ENCODE results near the gene SELENOW.
"Not testable (repeated sequence)": the region's sequence is repeated elsewhere in the genome, so short reads cannot be mapped to it uniquely, and the experiment has no call there.

Gene SELENOW

DNA sequence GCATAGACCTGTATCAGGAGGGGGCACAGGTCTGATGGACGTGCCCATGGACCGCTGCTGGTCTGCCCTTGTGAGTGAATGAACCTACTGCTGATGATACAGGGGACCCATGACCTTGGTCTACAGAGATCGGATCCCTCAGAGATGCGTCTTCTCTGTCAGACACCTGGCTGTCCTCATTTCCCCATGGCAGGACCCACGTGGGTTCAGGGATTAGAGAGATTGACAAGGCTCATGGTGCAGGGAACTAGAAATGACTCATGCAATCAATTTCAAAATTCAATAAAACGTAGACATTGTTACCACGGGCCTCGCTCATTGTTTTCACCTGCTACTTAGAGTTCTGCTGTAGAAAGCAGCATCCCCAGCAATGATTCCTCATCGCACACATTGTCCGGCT lies 26.8 kb downstream of the SELENOW start:
- DNase-seq = no peak
- no peaks in the 10 kb centered on the region for H3K36me3 ChIP-seq (replicated peaks)
- no peaks in the 10 kb centered on the region for H3K27me3 ChIP-seq (replicated peaks)
- in situ Hi-C loops (cut with HindIII; ENCODE audit: low pct_ligation_motif_present, low sequenced_read_pairs) = no loop called here
- H3K4me3 ChIP-seq (ENCODE audit: low read depth, low read length) = no peak overlapping the region
- TF ChIP-seq, protein P1, sequence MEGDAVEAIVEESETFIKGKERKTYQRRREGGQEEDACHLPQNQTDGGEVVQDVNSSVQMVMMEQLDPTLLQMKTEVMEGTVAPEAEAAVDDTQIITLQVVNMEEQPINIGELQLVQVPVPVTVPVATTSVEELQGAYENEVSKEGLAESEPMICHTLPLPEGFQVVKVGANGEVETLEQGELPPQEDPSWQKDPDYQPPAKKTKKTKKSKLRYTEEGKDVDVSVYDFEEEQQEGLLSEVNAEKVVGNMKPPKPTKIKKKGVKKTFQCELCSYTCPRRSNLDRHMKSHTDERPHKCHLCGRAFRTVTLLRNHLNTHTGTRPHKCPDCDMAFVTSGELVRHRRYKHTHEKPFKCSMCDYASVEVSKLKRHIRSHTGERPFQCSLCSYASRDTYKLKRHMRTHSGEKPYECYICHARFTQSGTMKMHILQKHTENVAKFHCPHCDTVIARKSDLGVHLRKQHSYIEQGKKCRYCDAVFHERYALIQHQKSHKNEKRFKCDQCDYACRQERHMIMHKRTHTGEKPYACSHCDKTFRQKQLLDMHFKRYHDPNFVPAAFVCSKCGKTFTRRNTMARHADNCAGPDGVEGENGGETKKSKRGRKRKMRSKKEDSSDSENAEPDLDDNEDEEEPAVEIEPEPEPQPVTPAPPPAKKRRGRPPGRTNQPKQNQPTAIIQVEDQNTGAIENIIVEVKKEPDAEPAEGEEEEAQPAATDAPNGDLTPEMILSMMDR (IDR thresholded peaks at IDR 0.05; ENCODE audit: low read depth, low read length, missing control alignments) = no peak
- H3K27ac ChIP-seq = no peak overlapping the region

GRCh38 chr19:47806435-47806834 lies 27.9 kb downstream of the SELENOW start:
- no peak overlapping the region for H3K4me3 ChIP-seq (ENCODE audit: low read depth, low read length)
- no peaks in the 10 kb centered on the region for H3K27me3 ChIP-seq (replicated peaks)
- DNase-seq = no peak
- TF ChIP-seq, protein P1 (IDR thresholded peaks at IDR 0.05; ENCODE audit: low read depth, low read length, missing control alignments) = no peak
- H3K27ac ChIP-seq = no peak overlapping the region
- in situ Hi-C loops (cut with HindIII; ENCODE audit: low pct_ligation_motif_present, low sequenced_read_pairs) = no loop called here
- no peaks in the 10 kb centered on the region for H3K36me3 ChIP-seq (replicated peaks)

DNA sequence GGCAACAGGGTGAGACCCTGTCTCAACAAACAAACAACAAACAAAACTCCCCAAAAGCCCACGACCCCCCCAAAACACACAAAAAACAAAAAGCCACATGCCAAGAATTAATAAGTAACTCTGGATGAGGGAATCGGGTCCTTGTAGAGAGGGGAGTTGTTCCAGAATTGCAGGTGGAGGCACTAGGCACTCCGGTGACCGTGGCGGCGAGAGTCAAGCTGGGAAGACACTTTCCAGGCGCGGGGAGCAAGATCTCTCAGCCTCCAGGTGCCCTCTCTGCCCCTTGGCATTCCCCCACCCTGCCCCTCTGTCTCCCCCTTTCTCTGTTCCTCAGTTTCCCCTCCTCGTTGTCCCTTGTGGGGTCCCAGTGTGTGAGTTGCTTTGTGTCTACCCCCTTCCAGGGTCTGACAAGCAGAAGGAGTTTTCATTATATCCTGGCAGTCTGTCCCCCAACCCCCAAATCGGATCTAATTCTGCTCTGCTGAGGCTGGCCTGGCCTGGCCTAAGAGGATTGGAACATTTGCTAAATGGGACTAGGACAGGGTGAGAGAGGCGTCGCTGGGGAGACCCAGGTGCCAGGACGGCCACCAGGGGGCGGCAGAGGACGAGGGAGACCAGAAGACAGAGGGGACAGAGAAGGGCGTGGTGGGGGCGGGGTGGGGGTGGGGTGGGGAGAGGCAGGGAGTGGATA lies 34.9 kb downstream of the SELENOW start:
- no peaks in the 10 kb centered on the region for H3K36me3 ChIP-seq (replicated peaks)
- H3K27me3 ChIP-seq (replicated peaks) = no peaks in the 10 kb centered on the region
- DNase-seq = peak; percentile 23
- in situ Hi-C loops (cut with HindIII; ENCODE audit: low pct_ligation_motif_present, low sequenced_read_pairs) = no loop called here
- H3K4me3 ChIP-seq (ENCODE audit: low read depth, low read length) = no peak overlapping the region
- TF ChIP-seq, protein P1 (IDR thresholded peaks at IDR 0.05; ENCODE audit: low read depth, low read length, missing control alignments) = peak; percentile 79
- H3K27ac ChIP-seq = no peak overlapping the region

DNA sequence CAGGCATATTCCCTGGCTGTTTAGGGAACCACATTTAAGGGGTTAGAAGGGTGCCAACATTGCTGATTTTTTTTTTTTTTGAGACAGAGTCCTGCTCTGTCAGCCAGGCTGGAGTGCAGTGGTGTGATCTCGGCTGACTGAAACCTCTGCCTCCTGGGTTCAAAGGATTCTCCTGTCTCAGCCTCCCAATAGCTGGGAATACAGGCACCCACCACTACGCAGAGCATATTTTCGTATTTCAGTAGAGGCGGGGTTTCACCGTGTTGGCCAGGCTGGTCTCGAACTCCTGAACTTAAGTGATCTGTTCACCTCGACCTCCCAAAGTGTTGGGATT lies 35.5 kb downstream of the SELENOW start:
- Histone ChIP-seq H3K36me3 (replicated peaks) (no peaks in the 10 kb centered on the region), H3K4me3 (ENCODE audit: low read depth, low read length) (no peak overlapping the region), H3K27ac (no peak overlapping the region), H3K27me3 (replicated peaks) (no peaks in the 10 kb centered on the region)
- in situ Hi-C loops (cut with HindIII; ENCODE audit: low pct_ligation_motif_present, low sequenced_read_pairs) = no loop called here
- DNase-seq = no peak
- TF ChIP-seq, protein P1 (IDR thresholded peaks at IDR 0.05; ENCODE audit: low read depth, low read length, missing control alignments) = no peak

DNA sequence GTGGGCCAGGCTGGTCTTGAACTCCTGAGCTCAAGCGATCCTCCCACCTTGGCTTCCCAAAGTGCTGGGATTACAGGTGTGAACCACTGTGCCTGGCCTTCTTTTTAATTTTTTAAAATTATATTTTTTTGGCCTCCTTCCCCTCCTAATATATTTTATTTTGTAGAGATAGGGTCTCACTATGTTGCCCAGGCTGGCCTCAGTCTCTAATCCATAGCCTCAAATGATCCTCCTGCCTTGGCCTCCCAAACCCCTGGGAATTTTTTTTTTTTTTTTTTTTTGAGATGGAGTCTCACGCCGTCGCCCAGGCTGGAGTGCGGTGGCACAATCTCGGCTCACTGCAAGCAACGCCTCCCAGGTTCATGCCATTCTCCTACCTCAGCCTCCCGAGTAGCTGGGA lies 37.8 kb downstream of the SELENOW start:
- H3K27ac ChIP-seq; DNase-seq; H3K36me3 ChIP-seq (replicated peaks); H3K4me3 ChIP-seq (ENCODE audit: low read depth, low read length); in situ Hi-C loops (cut with HindIII; ENCODE audit: low pct_ligation_motif_present, low sequenced_read_pairs): not testable (repeated sequence)
- peaks cover 12% of the 10 kb centered on the region for H3K27me3 ChIP-seq (replicated peaks)

DNA sequence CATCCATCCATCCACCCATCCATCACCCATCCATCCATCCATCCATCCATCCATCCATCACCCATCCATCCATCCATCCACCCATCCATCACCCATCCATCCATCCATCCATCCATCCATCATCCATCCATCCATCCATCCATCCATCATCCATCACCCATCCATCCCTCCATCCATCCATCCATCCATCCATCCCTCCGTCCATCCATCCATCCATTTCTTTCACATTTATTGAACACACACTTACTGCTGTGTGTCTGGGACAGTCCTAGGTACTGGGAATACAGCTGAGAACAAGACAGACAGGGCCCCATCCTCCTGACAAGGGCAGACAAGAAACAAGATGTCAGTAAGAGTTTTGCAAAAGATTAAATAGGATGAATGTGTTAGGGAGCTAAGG lies 39.7 kb downstream of the SELENOW start:
- in situ Hi-C loops (cut with HindIII; ENCODE audit: low pct_ligation_motif_present, low sequenced_read_pairs); DNase-seq; H3K4me3 ChIP-seq (ENCODE audit: low read depth, low read length); H3K36me3 ChIP-seq (replicated peaks); H3K27ac ChIP-seq: not testable (repeated sequence)
- peaks cover 12% of the 10 kb centered on the region for H3K27me3 ChIP-seq (replicated peaks)

DNA sequence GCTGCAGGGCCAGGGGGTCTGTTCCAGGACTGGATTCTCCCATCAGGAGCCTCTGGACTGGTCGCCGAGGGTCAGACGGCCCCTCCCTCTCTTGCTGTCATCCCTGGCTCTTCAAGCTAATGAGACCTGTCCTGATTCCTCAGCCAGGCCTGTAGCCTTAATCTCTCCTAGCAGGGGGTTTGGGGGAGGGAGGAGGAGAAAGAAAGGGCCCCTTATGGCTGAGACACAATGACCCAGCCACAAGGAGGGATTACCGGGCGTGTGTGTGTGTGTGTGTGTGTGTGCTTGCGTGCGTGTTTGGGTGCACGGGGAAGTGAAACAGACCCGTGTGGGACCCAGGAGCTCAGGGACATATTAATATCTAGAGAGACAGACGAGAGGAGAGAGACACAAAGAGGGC lies 41.4 kb downstream of the SELENOW start:
- TF ChIP-seq, protein P1 (IDR thresholded peaks at IDR 0.05; ENCODE audit: low read depth, low read length, missing control alignments) = no peak

More for the DNA sequence above, 41.4 kb downstream of the SELENOW start:
- H3K27ac ChIP-seq = no peak overlapping the region
- no peak for DNase-seq
- H3K27me3 ChIP-seq (replicated peaks) = peaks cover 12% of the 10 kb centered on the region
- in situ Hi-C loops (cut with HindIII; ENCODE audit: low pct_ligation_motif_present, low sequenced_read_pairs) = no loop called here
- no peaks in the 10 kb centered on the region for H3K36me3 ChIP-seq (replicated peaks)
- H3K4me3 ChIP-seq (ENCODE audit: low read depth, low read length) = no peak overlapping the region

Data from brain microvascular endothelial cell (primary cell).